Esophagus muscularis mucosa (tissue), 4 donors: ENCODE data around the gene DENND2D.

Source experiments
- CTCF ChIP-seq, 3 experiments: fragments of 200-600 bp in 2 of 3; fragments of 450-650 bp in 1 of 3; sonication (generic) in 2 of 3; IDR thresholded peaks; one replicate each; pipeline ENCODE4 v1.5.1; 2017 to 2019; ENCODE audit warnings: antibody characterized with exemption in 3 of 3, mild to moderate bottlenecking in 2 of 3, moderate library complexity in 1 of 3
- EP300 ChIP-seq: sonication (generic); formaldehyde crosslinking; IDR thresholded peaks from one replicate; pipeline ENCODE4 v1.6.1; 2017; ENCODE audit warnings: antibody characterized with exemption
- POLR2AphosphoS5 ChIP-seq, 2 donors: sonication (generic); formaldehyde crosslinking; IDR thresholded peaks; one replicate each; pipeline ENCODE4 v1.6.1; 2017; ENCODE audit warnings: antibody characterized with exemption in 2 of 2

DNA sequence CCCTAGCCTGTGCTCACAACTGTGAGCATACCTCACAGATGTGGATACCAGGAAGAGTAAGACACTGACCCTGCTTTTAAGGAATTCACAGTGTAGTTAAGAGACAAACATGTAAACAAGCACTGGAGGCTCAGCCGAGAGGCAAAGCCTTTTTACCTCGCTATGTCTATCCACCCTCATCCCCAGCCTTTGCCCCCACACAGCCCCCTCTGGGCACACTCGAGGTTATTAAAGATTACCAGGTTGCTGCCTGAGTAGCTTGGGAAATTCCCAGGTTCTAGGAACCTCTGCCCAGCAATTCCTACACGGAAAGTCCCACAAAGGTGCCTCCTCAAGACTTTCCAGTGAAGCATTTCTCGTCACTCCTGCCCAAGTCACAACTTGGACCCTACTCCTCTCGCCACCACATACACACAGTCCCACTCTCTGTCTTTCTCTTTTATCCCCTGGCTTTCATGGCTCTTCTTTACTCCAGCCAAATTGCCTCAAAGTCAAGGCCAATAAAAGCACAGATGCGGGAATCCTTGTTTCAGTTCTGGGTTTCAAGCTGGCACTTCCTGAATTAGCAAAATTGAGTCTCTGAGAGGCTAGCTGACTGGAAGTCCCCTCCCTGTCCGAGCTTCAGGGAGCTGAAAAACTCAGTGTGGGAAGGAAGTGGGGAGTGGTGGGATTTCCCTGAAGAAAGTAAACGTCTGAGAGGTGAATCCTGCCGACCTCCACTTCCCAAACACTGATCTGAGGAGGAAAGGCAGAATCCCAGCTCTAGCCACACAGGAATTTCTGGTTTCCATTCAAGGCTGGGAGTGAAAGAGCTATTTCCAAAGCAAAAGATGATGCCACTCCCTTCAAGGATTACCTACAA lies 7.6 kb downstream of the DENND2D start:
- no peak for TF ChIP-seq CTCF (IDR thresholded peaks at IDR 0.05)
- no peak for TF ChIP-seq POLR2AphosphoS5 (IDR thresholded peaks at IDR 0.05)
- no peak for TF ChIP-seq EP300
